Stimulated activated CD8-positive, alpha-beta memory T cell treated with anti-CD3 and anti-CD28 coated beads, Interleukin-12 subunit alpha, Interleukin-12 subunit beta, amount 100 ng/mL, for 1 hour (primary cell): Measurements from ENCODE around the gene ADRM1.
A peak's percentile ranks its signal among the peaks of the same experiment; 100 is the strongest.

ENCODE experiments used
- DNase-seq: peaks from one replicate; pipeline ENCODE4 v3.0.0-alpha.2; 2020; ENCODE audit warnings: low read depth

The ADRM1 gene

GRCh38 chr20:62298577-62299249 lies 4.1 kb upstream of the ADRM1 start:
- no peak for DNase-seq

DNA sequence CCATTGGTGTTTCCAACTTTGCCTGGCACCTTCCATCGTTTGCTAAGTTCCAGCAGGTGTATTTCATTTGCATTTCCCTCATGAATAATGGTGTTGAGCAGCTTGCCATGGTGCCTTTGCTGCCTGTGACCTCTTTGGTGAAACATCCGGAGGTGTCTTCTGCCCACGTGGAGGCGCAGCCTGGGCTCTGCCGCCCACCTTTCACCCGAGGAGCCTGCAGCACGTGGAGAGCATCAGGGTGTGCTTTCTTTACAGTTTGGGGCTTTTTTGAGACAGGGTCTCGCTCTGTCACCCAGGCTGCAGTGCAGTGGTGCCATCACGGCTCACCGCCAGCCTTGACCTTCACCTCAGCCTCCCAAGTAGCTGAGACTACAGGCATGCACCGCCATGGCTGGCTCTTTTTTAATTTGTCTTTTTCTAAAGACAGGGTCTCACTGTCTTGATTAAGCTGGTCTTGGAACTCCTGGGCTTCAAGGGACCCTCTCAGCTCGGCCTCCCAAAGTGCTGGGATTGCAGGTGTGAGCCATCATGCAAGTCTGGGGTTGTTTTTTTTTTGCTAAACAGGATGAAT lies 3.0 kb upstream of the ADRM1 start:
- DNase-seq: no peak

- no peak for DNase-seq
These were observed 2.5 kb upstream of the ADRM1 start for GRCh38 chr20:62300319-62300718.

- no peak for DNase-seq
These were observed 1.6 kb upstream of the ADRM1 start for GRCh38 chr20:62301111-62301668.

- DNase-seq: peak; percentile 76
These were observed 940 bp upstream of the ADRM1 start for GRCh38 chr20:62301773-62302340.

DNA sequence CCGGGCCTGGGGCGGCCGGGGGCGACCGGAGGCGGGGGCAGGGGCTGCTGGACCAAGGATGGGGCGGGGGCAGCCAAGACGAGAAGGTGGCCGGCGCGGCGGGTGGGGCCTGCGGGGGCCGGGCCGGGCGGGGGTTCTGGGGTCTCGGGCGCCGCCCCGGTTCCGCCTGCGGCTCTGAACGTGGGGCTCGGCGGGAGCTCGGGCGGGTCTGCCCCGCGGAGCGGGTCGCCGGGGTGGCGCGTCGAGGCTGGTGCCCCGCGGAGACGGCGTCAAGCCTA lies 204 bp downstream of the ADRM1 start:
- no peak for DNase-seq

- no peak for DNase-seq
These were observed 786 bp downstream of the ADRM1 start for GRCh38 chr20:62303340-62304226.

DNA sequence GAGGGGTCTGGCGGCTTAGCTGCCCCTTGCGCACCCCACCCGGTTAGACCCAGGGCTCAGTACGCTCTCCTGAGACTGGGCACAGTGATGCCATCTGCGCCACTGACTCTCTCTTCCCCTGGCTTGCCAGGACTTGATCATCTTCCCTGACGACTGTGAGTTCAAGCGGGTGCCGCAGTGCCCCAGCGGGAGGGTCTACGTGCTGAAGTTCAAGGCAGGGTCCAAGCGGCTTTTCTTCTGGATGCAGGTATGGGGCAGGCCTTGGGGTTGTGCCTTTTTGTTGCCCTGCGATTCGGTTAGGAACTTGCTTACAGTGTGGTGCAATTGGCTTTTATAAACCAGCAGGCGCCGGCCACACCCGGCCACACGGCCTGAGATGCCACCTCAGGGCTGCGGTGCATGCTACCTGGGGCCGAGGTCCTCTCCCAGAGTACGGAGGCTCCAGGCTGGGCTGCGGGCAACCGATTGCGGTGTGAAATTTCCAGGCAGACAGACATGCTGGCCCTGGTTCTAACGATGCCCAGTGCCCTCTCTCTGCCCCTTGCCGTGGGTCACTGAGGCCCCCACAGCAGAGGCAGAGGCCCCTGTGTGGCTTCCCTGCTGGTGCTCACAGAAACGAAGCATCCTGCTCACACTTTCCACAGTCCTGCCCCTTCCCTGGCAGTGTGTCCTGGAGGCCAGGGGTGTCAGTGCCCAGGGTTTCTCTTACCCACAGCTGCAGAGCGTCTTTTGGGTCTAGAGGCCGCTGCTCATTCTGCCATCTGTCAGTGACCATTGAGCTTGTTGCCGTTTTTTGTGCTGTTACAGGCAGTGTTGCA lies 1.7 kb downstream of the ADRM1 start:
- DNase-seq: no peak

DNA sequence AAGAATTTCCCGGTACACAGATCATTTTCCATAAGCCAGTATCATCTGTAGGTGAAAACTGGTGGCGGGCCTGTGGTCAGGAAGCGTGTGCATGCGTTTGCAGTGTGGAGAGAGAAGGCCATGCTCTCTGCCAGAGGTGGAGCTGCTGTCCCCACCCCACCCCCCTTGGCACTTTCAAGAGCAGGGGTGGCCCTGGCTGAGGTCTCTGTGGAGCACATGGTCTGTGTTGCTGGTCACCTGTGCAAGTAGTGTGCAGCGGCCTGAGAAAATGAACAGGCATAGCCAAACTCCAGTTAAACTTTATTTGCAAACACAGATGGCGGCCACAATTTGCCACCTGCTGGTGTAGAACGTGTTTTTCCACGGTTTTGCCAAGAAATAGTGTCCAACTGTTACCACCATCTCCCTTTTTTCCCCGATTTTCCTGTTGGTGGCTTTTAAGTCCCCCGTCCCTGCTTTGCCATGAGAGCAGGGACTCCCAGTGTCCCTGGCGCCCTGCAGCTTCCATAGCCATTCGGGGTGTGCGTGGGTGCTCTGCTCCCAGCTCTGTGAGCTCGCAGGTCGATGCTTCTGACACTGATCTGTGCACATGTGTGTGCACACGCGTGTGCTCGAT lies 2.5 kb downstream of the ADRM1 start:
- DNase-seq: no peak

DNA sequence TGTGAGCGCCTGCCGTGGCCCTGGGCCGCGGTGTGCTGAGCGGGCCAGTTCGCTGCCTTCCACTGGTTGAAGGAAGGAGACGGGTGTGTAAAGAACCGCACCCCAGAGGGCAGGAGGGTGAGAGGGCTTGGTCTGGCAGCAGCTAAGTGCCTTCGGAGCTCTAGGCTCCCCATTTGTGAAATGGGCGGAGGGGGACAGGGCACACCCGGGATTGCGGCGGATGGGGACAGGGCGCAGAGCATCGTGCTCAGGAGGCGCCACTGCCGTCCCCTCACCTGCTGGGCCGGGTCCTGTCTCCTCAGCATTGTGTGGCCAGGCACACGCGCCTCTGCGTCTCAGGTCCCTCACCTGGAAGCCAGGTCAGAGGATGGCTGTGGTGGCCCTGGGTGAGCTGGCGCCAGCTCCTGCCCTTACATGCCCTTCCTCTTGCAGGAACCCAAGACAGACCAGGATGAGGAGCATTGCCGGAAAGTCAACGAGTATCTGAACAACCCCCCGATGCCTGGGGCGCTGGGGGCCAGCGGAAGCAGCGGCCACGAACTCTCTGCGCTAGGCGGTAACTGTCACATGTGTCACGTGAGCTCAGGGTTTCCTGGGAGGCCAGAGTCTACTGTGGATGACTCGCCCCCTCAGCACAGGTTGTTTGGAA lies 3.1 kb downstream of the ADRM1 start:
- no peak for DNase-seq

- DNase-seq: no peak
These were observed 3.8 kb downstream of the ADRM1 start for GRCh38 chr20:62306414-62307187.

DNA sequence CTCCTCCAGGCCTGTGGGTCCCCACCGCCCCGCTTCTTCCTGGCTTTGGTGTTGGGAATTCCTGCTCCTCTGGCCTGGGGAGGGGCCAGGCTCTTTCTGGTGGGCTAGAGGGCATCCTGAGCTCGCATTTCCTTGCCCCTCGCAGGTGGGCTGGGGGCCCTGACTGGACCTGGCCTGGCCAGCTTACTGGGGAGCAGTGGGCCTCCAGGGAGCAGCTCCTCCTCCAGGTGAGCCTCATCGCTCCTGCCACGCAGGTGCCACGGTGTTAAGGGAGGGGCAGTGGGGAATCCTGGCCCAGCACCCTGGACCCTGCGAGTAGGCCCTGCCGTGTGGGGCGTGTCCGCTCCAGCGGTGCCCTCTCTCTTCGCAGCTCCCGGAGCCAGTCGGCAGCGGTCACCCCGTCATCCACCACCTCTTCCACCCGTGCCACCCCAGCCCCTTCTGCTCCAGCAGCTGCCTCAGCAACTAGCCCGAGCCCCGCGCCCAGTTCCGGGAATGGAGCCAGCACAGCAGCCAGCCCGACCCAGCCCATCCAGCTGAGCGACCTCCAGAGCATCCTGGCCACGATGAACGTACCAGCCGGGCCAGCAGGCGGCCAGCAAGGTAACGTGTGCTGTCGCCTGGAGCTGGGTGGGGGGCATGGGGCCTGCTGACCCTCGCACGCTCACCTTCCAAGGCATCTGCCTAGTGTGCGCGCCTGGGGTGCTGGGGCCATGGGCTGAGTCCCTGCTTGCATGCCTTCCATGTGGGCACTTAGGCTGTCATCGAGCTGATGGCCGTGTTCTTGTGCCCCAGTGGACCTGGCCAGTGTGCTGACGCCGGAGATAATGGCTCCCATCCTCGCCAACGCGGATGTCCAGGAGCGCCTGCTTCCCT lies 4.7 kb downstream of the ADRM1 start:
- DNase-seq: no peak

- no peak for DNase-seq
These were observed 5.5 kb downstream of the ADRM1 start for GRCh38 chr20:62308102-62308822.

GRCh38 chr20:62309198-62309944 lies 6.6 kb downstream of the ADRM1 start:
- no peak for DNase-seq

DNA sequence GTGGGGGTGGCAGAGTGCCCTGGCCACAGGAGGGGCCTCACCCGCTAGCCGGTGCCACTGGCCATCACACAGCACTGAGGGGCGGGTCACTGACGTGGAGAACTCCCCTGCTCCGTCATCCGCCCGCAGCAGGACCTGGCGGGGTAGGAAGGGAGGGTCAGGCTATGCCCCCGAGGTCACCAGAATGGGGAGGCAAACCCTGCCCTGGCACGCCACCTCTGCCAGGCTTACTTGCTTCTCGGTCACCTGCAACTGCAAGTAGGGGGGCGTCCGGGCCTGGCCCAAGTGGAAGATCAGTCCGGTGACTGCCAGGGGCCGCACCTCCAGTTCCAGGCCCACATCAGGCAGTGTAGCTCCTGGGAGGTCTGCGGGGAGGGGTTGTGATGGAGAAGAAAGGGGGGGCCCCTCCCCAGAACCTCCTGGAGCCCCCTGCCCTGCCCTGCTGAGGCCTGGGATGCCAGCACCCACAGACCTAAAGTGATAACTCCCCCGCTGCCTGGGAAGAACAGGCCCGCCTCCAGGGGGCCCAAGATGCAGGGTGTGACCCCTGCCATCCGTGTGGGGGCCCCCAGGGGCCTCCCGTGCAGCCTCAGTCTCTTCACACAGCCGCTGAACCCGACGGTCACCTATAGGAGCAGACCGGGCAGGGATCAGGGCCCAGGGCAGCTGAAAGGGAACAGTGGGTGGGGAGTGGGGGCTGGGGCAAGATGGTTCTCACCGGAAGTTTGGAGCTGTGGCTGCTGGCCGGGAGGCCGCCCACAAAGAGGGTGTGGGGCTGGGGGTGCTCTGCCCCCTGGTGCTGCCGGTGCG lies 7.4 kb downstream of the ADRM1 start:
- DNase-seq: no peak

- DNase-seq: no peak
These were observed 7.9 kb downstream of the ADRM1 start for GRCh38 chr20:62310757-62311121.

GRCh38 chr20:62311150-62311549 lies 8.4 kb downstream of the ADRM1 start:
- no peak for DNase-seq
